GM18502 (cell line): ENCODE measurements around the gene ARSB.
"Not testable (repeated sequence)": the region's sequence is repeated elsewhere in the genome, so short reads cannot be mapped to it uniquely, and the experiment has no call there.

Source experiments
- ATAC-seq: cut with Tn5 transposase; IDR thresholded peaks from one replicate; pipeline ENCODE4 v1.9.1; 2021; ENCODE audit warnings: mild to moderate bottlenecking; ENCODE audit not compliant: unreplicated experiment, poor library complexity

The ARSB gene

DNA sequence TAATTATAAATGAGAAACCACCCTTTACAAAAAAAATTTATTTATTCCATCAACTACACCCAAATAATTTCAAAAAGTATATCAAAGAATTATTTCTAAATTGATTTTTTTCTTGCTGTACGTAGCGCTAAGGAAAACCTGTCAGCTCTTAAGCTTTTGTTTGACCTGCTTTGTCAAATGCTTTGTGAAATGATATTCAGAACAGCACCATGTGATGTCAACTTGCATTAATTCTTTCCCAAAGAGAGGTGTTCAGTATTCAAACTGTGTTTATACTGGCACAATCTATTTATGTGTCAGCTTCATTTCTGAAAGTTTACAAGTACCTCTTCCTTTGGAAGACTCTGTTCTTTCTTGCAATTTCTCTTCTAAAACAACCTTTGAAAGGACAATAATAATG, 12.0 kb upstream of the ARSB start:
- ATAC-seq = no peak

DNA sequence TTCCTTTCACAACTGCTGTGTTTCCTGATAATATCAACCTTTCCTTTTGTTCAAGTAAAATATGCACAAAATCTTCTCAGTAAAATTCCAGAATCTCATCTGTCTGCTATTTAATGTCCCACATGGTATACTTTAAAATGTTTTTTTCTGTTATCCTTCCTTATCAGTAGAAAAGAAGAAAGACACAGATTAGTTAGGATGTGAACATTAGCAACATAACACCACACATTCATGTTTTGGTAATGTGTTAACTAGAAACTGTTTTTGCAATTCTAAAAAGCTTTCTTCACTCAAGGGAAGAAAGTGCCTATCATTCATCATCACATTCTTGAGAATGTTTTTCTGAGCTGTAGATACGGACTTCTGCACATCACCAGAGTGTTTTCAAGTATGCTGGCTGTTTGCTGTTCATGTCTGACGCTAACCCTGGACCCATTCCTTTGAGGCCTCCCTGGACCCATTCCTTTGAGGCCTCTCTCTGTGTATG, 10.5 kb upstream of the ARSB start:
- ATAC-seq = no peak

DNA sequence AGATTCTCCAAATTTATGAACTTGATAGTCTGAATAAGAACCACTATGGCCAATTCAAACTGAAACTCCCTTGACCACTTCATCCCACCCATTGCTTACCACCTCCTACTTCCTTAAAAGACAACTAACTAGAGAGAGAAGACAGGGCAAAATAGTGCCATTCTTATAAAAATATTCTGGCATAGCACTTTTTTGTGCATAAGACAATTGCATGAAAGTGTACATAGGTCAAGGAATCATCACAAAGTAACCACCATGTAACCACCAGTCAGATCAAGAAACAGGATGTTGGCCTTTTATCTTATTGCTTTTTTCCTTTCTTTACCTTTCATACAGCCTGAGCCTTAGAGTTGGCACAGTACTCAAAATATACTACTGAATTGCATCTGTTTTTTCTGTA, 8.1 kb upstream of the ARSB start:
- ATAC-seq = no peak

DNA sequence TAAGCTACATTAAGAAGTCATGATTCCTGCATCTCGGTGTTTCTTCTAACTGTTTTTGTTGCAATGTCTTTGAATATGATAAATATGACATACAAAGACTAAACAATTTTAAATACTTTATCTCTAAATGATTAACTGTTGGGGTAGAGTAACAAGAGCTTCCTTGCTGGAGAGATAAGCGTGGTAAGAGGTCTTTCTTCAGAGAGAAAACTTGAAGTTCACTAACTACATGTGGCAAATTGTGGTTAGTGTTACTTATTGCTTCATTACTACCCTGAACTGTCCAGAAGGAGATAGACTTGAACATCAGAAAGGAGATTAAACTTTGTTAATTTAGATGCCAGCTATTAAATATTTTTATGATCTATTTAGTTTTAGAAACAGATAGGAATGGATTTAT, 7.0 kb upstream of the ARSB start:
- ATAC-seq = no peak

DNA sequence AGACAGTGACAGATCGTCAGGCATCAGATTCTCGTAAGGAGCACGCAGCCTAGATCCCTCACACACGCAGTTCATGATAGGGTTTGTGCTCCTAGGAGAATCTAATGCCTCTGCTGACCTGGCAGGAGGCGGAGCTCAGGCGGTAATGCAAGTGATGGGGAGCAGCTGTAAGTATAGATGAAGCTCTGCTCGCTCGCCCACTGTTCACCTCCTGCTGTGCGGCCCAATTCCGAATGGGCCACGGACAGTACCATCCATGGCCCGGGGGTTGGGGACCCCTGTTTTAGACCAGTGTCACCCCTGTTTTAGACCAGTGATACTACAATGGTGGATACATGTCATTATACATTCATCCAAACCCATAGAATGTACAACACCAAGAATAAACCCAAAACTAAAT, 4.0 kb upstream of the ARSB start:
- no peak for ATAC-seq

DNA sequence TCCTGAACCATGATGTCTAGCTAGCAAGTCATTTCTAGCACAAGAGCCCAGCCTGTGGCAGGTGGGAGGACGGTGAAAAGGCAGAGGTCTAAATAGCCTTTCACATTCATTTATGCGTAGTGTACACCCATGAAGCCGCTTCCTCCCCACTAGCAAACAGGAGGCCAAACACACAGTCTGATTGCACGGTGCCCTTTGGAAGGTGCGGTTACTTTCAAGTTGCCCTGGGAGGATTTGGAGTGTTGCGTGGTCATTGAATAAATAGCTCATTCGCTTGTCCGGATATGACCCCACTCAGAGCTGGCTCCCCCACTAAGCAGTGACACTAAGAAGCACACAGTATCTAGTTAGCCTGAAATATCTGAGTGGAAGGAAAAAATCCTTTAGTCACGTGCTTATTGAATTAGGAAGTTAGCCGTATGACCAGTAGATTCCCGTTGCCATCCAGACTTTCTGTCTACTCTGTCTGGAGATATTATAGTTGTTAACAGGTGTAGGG, 664 bp upstream of the ARSB start:
- ATAC-seq = peak; percentile 49

DNA sequence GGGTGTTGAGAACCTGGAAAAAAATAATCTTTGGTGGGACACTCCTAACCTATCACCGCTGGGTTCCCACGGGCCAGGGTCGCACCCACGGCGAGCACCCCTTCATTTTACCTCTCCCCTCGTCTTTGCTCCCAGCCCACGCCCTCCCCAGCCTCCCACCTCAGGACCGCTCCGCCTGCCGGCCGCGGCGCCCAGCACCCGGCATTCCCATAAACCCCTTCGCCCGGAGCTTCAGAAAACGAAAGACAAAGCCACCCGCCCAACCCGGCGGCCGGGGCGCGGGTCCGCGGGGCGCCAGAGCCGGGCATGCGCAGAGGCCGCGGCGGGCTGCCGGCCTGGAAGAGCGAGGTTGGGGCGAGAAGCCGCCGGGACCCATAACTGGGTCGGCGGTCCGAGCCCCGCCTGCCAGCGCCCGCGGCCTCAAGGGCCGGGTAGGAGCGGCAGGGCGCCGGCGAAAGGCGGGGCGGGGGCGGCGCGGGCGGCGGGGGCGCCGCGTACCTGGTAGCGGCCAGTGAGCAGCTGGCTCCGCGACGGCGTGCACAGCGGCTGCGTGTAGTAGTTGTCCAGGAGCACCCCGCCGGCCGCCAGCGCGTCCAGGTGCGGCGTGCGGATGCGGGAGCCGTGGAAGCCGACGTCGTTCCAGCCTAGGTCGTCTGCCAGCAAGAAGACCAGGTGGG, 533 bp downstream of the ARSB start:
- ATAC-seq = peak; percentile 57

DNA sequence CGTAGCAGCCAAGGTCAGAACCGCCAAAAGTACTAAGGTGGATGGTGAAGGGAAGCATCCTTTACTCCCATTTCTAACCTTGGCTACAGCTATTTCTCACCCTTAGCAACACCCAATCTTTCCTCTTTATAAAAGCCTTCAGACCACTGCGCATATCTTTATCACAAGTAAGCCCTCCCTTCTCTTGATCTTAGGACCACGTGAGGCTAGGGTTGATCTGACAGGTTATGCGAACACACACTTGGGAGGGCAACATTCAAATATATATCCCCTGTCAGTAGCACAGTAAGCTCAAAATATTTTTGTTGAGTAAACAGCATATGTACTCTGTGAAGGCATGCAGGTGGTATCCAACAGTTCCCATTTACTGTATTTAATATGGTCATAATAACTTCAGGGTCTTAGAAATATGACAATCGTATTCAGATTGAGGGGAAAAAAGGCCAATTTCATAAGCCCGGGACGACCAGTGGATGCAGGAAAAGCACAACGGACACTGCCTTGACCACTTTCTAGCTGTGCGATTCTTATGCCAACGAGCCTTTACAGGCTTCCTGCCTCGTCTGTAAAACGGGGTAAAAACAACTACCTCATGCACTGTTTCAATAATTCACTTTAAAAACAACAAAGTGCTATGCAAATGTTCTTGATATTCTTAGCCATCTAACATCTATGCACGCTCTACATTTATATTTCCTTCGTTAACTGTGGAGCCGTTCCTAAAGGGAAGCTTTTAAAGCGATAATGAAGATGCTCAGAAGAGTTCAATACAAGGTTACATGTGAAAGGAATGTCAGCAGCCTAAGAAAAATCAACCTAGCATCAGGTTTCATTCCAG, 1.3 kb downstream of the ARSB start:
- ATAC-seq = no peak

DNA sequence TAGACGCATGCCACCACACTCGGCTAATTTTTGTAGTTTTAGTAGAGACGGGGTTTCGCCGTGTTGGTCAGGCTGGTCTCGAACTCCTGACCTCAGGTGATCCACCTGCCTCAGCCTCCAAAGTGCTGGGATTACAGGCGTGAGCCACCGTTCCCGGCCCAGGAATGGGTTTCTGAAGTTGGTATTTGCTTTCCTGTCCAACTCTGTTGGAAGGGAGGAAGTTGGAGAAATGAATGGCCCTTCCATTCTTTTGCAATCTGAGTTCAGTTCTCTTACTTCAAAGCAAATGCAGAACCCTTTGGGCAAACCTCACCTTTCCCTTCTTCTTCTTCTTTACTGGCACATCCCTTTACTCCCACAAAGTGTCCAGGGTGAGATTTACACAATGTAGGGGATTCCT, 1.9 kb downstream of the ARSB start:
- ATAC-seq = not testable (repeated sequence)

DNA sequence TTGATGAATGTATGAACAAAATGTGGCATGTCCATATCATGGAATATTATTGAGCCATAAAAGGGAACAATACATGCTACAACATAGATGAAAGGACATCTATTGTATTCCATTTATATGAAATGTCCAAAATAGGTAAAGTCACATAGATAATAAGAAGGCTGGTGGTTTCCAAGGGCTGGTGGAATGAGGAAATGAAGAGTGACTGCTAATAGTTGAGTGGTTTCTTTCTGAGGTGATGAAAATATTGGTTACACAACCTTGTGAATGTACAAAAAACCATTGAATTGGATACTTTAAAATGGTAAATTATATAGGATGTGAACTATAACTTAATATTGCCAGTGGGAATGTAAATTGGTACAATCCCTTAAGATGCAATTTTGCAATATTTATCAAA, 5.2 kb downstream of the ARSB start:
- ATAC-seq = no peak

DNA sequence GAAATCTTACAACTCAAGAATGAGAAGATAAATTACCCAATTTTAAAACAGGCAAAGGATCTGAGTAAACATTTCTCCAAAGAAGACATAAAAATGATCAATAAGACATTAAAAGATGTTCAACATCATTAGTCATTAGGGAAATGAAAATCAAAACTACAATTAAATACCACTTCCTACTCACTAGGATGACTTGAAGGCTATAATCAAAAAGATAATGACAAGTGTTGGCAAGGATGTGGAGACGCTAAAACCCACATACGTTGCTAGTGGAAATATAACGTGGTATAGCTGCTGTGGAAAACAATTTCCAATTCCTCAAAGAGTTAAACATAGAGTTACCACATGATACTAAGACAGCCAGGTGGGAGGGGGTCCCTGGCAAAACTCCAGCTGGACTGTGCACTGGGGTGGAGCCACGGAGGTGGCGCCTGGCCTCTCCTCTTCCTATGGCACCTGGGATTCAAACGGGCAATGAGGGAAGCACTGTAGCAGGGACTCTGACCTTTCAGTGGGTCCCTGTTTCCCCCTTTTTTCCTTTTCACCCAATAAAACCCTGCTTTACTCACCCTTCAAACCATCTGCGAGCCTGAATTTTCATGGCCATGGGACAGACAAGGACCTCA, 5.9 kb downstream of the ARSB start:
- ATAC-seq = no peak

DNA sequence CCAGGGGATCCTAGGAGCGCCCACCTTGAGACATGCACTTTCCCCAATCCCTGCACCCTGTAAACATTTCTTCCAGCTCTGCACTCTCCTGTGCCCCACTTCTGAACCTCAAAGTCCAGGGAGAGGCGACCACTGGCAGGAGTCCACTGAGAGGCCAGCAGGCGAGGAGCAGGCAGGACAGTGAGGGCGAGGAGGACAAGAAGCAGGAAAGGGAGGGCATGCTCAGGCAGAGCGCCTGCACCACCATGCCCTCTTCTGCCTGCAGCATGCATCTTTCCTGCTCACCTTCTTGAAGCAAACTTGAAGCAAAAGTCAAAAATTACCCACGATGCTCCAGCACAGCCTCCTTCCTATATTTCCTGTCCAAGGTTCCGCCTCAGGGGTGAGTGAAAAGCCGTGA, 10.1 kb downstream of the ARSB start:
- ATAC-seq = no peak

DNA sequence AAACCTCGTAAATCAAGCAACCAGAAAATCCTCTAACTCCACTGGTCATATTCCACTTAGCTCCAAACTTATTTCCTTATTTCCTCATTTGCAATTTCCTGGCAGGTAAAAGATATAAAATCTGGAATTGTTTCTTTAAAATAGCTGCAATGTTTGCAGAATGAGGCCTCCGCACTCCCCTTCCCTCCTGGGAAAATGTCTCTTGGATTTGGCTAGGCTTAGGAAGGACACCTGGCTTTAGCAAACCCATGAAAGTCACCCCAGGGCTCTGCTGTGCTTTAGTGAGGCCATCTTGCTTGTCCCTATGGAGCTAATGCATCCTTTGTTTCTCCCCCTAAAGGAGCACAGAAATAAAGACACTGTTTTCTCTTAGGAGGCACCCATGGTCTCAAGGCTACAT, 10.5 kb downstream of the ARSB start:
- ATAC-seq = no peak

DNA sequence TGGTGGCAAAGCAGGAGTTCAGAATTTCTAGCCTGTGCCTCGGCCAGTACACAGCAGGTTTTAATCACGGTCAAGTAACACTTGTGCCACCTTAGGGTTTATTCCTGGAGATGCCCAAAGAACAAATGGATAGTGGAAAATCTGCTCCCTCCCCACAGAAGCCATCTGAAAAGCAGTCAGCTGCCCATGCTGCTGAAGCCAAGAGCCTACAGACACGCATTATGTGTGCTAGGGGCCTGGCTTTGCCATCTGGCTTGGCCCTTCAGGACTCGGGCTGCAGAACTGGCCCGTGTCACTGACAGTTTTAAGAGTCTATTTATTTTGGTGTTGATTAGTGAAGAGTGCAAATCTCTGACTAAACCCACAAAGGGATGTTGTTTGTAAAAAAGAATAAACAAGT, 11.1 kb downstream of the ARSB start:
- ATAC-seq = no peak

DNA sequence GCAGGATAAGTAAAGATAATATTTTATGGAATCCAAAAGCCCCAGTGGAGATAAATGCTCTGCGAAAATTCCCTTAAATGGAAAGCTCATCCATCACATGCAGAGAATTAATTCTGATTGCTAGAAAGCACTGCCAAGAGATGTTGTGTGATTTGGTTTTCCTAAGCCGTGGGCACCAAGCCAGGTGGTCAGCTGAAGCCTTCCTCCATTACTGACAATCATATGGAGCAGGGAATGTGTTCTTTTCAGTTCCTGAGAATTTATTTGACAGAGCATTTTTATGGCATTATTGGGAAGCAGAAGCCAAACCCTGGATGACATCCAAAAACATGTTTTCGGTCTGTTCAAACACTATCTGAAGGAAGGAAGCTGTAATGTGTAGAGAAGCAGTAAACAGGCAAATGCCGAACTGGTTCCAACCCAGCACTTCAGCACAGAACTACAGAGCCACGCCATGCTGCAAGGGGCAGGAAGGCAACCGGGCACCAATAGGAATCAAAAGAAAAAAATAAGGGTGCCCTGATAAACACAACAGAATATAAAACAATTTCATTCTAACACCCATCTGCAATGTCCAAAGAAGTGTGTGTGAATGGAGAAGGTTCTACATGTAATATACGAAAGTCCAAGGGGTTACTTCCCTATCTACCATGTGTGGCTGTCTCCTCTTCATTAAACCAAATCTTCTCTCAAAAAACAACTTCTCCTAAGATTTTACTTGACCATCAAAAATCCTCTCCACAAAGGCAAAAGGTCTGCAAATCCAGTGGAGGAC, 12.3 kb downstream of the ARSB start:
- ATAC-seq = no peak

DNA sequence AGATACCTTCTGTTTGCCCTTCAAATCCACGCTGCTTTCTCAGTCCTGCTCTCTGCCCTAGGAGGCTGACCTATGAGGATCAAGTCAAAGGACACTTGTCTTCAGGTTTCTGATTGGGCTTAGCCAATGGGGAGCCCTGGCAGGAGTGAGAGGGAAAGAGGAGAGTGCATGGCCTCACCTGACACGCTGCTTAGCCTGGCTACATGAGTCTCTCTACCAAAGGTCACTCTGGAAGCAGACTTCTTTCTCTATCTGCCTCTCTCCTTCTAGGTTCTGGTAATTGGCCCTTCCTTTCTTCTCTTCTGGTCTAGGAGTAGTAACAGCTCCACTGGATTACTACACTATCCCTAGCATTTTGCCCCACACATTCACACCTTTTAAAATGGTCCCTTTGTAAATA, 13.1 kb downstream of the ARSB start:
- ATAC-seq = no peak

DNA sequence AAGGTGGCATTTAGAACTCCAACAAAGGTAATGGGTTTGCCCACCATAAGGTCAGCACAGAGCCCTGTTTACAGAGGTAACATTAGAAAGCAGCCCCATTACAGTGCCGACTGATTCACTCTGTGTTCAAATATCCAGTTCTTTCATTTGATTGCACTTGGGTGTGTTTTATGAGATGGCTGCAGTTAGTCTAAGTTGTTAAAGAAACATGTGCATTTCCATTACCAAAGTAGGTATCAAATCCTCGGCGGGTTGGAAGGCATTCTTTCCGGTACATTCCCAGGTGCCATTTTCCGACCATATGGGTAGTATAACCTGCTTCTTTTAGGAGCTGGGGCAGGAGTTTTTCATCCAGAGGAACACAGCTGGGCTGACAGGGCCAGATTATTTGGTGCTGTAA, 16.3 kb downstream of the ARSB start:
- ATAC-seq = no peak

DNA sequence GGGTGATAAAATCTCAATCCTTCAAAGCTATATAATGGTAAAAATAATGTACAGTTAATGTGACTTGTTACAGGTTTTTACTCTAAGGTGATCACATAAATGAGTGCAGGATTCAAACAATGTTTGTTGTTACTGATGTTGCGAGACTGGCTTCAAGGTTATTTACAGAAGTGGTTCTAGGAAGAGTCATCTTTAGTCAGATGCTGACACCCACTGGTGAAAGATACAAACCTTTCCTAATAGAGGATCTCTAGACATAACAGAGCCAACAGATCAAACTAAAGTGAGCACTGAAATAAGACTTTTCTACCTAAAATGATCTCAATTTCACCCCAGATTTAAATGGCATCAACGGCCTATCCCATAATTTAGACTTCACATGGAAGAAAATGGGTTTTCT, 20.2 kb downstream of the ARSB start:
- no peak for ATAC-seq

DNA sequence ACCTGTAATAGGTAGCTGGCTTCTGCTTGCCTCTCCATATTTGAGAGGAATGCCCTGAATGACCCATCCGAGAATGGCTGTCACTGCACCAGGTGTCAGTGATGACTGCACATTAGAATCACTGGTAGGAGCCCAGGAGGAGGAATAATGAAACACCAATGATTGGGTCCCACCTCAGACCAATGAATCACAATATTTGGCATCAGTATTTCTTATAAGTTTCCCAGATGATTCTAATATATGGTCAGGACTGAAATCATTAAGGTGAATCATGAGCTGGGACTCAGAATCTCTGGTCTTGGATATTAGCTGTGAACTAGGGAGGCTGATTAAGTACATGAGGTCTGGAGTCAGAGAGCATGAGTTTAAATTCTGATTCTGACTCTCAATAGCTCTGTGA, 23.4 kb downstream of the ARSB start:
- ATAC-seq = no peak

DNA sequence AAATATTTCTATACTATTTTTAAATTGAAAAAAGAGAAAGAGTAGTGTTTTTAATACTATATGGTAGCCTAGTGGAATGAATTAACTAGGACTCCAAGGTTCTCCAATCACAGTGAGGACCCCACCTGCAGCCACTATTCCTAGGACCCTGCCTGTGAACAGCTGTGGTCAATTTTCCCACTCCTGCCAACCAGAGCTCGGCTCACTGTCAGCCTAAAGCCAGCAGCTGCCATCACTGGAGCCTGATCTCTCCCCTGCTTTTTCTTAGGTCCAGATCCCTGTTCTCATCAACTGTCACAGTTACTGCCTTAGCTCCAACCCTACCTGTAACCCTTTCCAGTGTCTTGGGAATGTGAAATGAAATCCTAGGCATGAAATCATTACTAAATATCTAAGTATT, 25.3 kb downstream of the ARSB start:
- no peak for ATAC-seq
